Tibial nerve (tissue), 4 donors: Measurements from ENCODE around the gene BICRAL.

Experiments used
- EP300 ChIP-seq, 2 donors: sonication (generic); formaldehyde crosslinking; IDR thresholded peaks; one replicate each; pipeline ENCODE4 v1.6.1; 2017; ENCODE audit warnings: antibody characterized with exemption in 2 of 2, mild to moderate bottlenecking in 1 of 2
- POLR2A ChIP-seq, 2 donors: fragments of 450-650 bp; IDR thresholded peaks; one replicate each; pipeline ENCODE4 v1.6.1; 2017; ENCODE audit warnings: antibody characterized with exemption in 2 of 2, mild to moderate bottlenecking in 2 of 2, moderate library complexity in 2 of 2
- TF ChIP-seq, protein P1 (sequence below), 5 experiments: fragments of 200-600 bp in 3 of 5; fragments of 450-650 bp in 2 of 5; sonication (generic) in 3 of 5; IDR thresholded peaks; one replicate each; pipeline ENCODE4 v1.5.1; 2016 to 2019; ENCODE audit warnings: antibody characterized with exemption in 5 of 5, mild to moderate bottlenecking in 3 of 5, moderate library complexity in 2 of 5

DNA sequence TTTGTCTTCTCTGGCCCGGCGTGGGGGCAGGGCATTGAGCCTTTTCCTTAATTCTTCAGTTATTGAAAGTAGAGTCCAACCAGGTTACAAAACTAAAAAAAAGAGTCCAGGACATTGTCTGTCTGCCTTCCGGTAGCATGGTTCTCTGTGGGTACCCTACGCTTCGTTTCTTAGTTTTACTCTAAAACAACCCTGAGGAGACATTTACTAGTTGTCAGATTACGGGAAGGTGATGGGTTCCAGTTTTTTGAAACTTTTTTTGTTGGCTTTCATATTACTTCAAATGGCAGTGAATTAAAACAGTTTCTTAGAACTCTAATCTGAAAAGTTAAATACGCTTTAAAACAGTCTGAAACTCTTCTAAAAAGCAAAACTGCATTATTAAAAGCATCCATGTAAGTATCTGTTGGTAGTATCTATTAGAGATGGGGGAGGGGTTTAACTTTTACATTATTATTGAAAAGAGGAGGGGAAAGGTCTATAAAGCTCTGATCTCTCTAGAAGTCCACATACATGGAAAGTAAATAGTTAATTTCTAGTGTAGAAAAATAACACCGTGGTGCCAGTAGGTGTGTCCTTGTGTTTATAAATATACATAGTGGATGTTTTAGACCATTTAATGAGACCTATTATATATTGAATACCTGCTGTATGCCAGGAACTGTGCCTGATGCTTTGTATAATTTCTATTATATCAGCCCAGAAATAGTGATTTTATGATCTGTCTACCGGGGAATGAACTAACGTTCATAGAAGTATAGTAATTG, 2.2 kb downstream of the BICRAL start:
- TF ChIP-seq, protein P1, sequence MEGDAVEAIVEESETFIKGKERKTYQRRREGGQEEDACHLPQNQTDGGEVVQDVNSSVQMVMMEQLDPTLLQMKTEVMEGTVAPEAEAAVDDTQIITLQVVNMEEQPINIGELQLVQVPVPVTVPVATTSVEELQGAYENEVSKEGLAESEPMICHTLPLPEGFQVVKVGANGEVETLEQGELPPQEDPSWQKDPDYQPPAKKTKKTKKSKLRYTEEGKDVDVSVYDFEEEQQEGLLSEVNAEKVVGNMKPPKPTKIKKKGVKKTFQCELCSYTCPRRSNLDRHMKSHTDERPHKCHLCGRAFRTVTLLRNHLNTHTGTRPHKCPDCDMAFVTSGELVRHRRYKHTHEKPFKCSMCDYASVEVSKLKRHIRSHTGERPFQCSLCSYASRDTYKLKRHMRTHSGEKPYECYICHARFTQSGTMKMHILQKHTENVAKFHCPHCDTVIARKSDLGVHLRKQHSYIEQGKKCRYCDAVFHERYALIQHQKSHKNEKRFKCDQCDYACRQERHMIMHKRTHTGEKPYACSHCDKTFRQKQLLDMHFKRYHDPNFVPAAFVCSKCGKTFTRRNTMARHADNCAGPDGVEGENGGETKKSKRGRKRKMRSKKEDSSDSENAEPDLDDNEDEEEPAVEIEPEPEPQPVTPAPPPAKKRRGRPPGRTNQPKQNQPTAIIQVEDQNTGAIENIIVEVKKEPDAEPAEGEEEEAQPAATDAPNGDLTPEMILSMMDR (IDR thresholded peaks at IDR 0.05), result no peak
- no peak for TF ChIP-seq POLR2A (IDR thresholded peaks at IDR 0.05)
- TF ChIP-seq EP300 (IDR thresholded peaks at IDR 0.05), result no peak
